ENCODE data around the gene RPS15A.

RPS15A gene

DNA sequence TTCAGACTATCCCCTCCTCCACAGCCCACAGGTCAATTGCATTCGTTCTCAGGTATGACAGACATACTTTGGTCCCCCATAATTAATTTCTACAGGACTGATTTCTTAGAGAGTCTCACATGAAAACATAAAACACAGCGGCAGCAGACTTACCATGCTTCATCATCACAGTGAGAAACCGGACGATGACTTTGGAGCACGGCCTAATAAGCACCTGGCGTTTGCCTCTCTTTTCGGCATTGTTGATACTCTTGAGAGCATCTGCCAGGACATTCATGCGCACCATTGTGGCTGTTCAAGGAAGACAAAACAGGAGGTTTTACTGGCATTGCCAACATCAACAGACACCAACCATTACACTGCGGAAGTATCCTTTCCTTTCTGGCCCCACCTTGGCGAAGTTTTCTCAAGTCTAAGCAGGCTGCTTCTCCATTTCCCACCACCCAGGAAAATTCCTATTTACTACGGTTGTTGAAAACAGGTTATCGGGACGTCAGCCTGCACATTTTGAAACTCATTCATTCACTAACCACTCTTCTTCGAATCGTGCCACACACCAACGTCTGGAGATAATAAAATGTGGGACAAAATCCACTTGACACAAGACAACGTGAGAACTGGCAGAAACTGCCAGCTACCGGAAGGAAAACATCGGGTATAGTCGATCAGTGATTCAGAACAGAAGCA lies 1.2 kb downstream of the RPS15A start:
- no peak overlapping the region for H4K12ac ChIP-seq (ENCODE audit: low read depth, low read length)
- no peak for DNase-seq
- no peak overlapping the region for H3K14ac ChIP-seq (ENCODE audit: low read length)
- no peak overlapping the region for H2AK5ac ChIP-seq (ENCODE audit: low read length)
- no peak overlapping the region for H4K8ac ChIP-seq (ENCODE audit: low read depth, low read length)
- no peak overlapping the region for H2BK5ac ChIP-seq (ENCODE audit: low read depth, low read length, poor library complexity)
- no peak overlapping the region for H4K91ac ChIP-seq (ENCODE audit: low read depth, low read length)
- no peaks in the 10 kb centered on the region for H3K27me3 ChIP-seq (ENCODE audit: insufficient read depth, low read length)
- no peak overlapping the region for H2BK12ac ChIP-seq (ENCODE audit: low read length)
- no peak overlapping the region for H2AFZ ChIP-seq (ENCODE audit: insufficient read depth, low read length, poor library complexity)
- peaks cover 4% of the 10 kb centered on the region for H3K79me1 ChIP-seq (ENCODE audit: low read length)
- H3K79me2 ChIP-seq (ENCODE audit: control insufficient read depth, insufficient read depth, low read length, poor library complexity): peaks cover 21% of the 10 kb centered on the region
- H3K36me3 ChIP-seq (ENCODE audit: control insufficient read depth in 1 of 2, insufficient read depth in 2 of 2, low read length in 2 of 2): peaks cover 30 to 62% of the 10 kb centered on the region in 2 experiments
- H3K9ac ChIP-seq (ENCODE audit: low read length): peak overlapping the region; percentile 100
- H3K4me2 ChIP-seq (ENCODE audit: low read length): peak overlapping the region; percentile 94
- H3K4me3 ChIP-seq (ENCODE audit: low read depth, low read length): peak overlapping the region; percentile 98
- no peaks in the 10 kb centered on the region for H3K9me3 ChIP-seq (ENCODE audit: insufficient read depth, low read depth, low read length)
- H3K18ac ChIP-seq (ENCODE audit: low read length): no peak overlapping the region
- H3K23ac ChIP-seq (ENCODE audit: low read length): no peak overlapping the region
- WGBS (ENCODE audit: extremely low coverage, insufficient coverage, insufficient read length): no CpG with 5 or more reads among the region's 20 CpGs
- H3K4ac ChIP-seq (ENCODE audit: low read depth, low read length): peak overlapping the region; percentile 98
- H2BK120ac ChIP-seq (ENCODE audit: insufficient read depth, low read length, poor library complexity): no peak overlapping the region
- H3K27ac ChIP-seq (ENCODE audit: low read depth, low read length): no peak overlapping the region
- H3K4me1 ChIP-seq (ENCODE audit: control insufficient read depth in 1 of 2, insufficient read depth in 2 of 2, low read length in 2 of 2): peaks cover 6 to 16% of the 10 kb centered on the region in 2 experiments

GRCh38 chr16:18784917-18785623 lies 5.1 kb downstream of the RPS15A start:
- Histone ChIP-seq H3K4me2 (ENCODE audit: low read length) (peak overlapping the region; percentile 22), H4K91ac (ENCODE audit: low read depth, low read length) (no peak overlapping the region), H3K79me2 (ENCODE audit: control insufficient read depth, insufficient read depth, low read length, poor library complexity) (peaks cover 20% of the 10 kb centered on the region), H3K4me1 (ENCODE audit: control insufficient read depth in 1 of 2, insufficient read depth in 2 of 2, low read length in 2 of 2) (peaks cover 6 to 16% of the 10 kb centered on the region in 2 experiments), H3K18ac (ENCODE audit: low read length) (no peak overlapping the region), H4K12ac (ENCODE audit: low read depth, low read length) (no peak overlapping the region), H3K27ac (ENCODE audit: low read depth, low read length) (no peak overlapping the region), H3K4me3 (ENCODE audit: low read depth, low read length) (no peak overlapping the region), H3K14ac (ENCODE audit: low read length) (no peak overlapping the region), H3K9ac (ENCODE audit: low read length) (peak overlapping the region; percentile 31), H2BK120ac (ENCODE audit: insufficient read depth, low read length, poor library complexity) (no peak overlapping the region), H3K4ac (ENCODE audit: low read depth, low read length) (no peak overlapping the region), H3K27me3 (ENCODE audit: insufficient read depth, low read length) (no peaks in the 10 kb centered on the region), H2AFZ (ENCODE audit: insufficient read depth, low read length, poor library complexity) (no peak overlapping the region), H2AK5ac (ENCODE audit: low read length) (no peak overlapping the region), H2BK12ac (ENCODE audit: low read length) (no peak overlapping the region), H3K9me3 (ENCODE audit: insufficient read depth, low read depth, low read length) (no peaks in the 10 kb centered on the region), H3K79me1 (ENCODE audit: low read length) (peaks cover 3% of the 10 kb centered on the region), H2BK5ac (ENCODE audit: low read depth, low read length, poor library complexity) (no peak overlapping the region), H3K23ac (ENCODE audit: low read length) (no peak overlapping the region), H3K36me3 (ENCODE audit: control insufficient read depth in 1 of 2, insufficient read depth in 2 of 2, low read length in 2 of 2) (peaks cover 33 to 59% of the 10 kb centered on the region in 2 experiments), H4K8ac (ENCODE audit: low read depth, low read length) (no peak overlapping the region)
- DNase-seq: no peak
- no CpG with 5 or more reads among the region's 8 CpGs for WGBS (ENCODE audit: extremely low coverage, insufficient coverage, insufficient read length)

GRCh38 chr16:18783430-18784341 lies 6.4 kb downstream of the RPS15A start:
- Histone ChIP-seq H3K14ac (ENCODE audit: low read length) (no peak overlapping the region), H2BK12ac (ENCODE audit: low read length) (no peak overlapping the region), H3K4me3 (ENCODE audit: low read depth, low read length) (no peak overlapping the region), H3K27me3 (ENCODE audit: insufficient read depth, low read length) (no peaks in the 10 kb centered on the region), H3K4me2 (ENCODE audit: low read length) (no peak overlapping the region), H2AFZ (ENCODE audit: insufficient read depth, low read length, poor library complexity) (no peak overlapping the region), H3K27ac (ENCODE audit: low read depth, low read length) (no peak overlapping the region), H3K9me3 (ENCODE audit: insufficient read depth, low read depth, low read length) (no peaks in the 10 kb centered on the region), H3K36me3 (ENCODE audit: control insufficient read depth in 1 of 2, insufficient read depth in 2 of 2, low read length in 2 of 2) (peaks cover 33 to 58% of the 10 kb centered on the region in 2 experiments), H2BK120ac (ENCODE audit: insufficient read depth, low read length, poor library complexity) (no peak overlapping the region), H3K9ac (ENCODE audit: low read length) (no peak overlapping the region), H2BK5ac (ENCODE audit: low read depth, low read length, poor library complexity) (no peak overlapping the region), H3K4ac (ENCODE audit: low read depth, low read length) (no peak overlapping the region), H3K18ac (ENCODE audit: low read length) (no peak overlapping the region), H4K91ac (ENCODE audit: low read depth, low read length) (no peak overlapping the region), H4K12ac (ENCODE audit: low read depth, low read length) (peak overlapping the region; percentile 80), H3K79me1 (ENCODE audit: low read length) (no peaks in the 10 kb centered on the region), H2AK5ac (ENCODE audit: low read length) (no peak overlapping the region), H4K8ac (ENCODE audit: low read depth, low read length) (no peak overlapping the region), H3K4me1 (ENCODE audit: control insufficient read depth in 1 of 2, insufficient read depth in 2 of 2, low read length in 2 of 2) (peaks cover 6 to 12% of the 10 kb centered on the region in 2 experiments), H3K23ac (ENCODE audit: low read length) (no peak overlapping the region), H3K79me2 (ENCODE audit: control insufficient read depth, insufficient read depth, low read length, poor library complexity) (peaks cover 7% of the 10 kb centered on the region)
- no peak for DNase-seq
- WGBS (ENCODE audit: extremely low coverage, insufficient coverage, insufficient read length): no CpG with 5 or more reads among the region's 17 CpGs

DNA sequence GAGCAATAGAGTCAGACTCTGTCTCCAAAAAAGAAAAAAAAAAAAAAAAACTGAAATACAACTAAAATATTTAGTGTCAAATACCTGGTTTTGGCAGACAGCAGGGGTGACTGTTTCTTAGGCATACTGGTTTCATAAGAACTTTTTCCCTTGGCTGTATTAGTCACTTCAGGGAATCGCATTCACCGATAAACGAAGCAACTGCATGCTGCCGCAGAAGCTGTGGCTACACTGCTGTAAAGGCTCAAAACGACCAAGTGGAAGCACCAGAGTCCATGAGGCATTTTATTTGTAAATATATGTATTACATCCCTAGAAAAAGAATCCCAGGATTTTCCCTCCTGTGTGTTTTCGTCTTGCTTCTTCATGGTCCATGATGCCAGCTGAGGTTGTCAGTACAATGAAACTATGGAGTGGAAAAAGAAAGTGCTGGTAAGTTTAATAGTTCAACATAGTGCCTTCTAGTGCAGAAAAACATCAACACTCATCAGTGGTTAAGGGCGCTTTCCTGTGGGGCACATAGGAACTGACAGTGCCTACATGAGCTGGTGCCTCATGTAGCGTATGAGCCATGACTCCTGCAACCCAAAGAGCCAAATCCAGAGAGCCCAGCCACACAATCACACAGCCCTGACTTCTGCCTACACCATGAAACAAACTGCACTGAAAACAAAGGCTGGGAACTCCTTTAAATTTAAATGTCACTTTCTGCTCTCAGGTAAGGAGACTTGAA lies 7.3 kb downstream of the RPS15A start:
- Histone ChIP-seq H2AFZ (ENCODE audit: insufficient read depth, low read length, poor library complexity) (no peak overlapping the region), H3K36me3 (ENCODE audit: control insufficient read depth in 1 of 2, insufficient read depth in 2 of 2, low read length in 2 of 2) (peaks cover 30 to 52% of the 10 kb centered on the region in 2 experiments), H2BK5ac (ENCODE audit: low read depth, low read length, poor library complexity) (no peak overlapping the region), H3K9me3 (ENCODE audit: insufficient read depth, low read depth, low read length) (no peaks in the 10 kb centered on the region), H3K79me2 (ENCODE audit: control insufficient read depth, insufficient read depth, low read length, poor library complexity) (peaks cover 4% of the 10 kb centered on the region), H3K23ac (ENCODE audit: low read length) (no peak overlapping the region), H3K27me3 (ENCODE audit: insufficient read depth, low read length) (no peaks in the 10 kb centered on the region), H3K4me2 (ENCODE audit: low read length) (no peak overlapping the region), H4K12ac (ENCODE audit: low read depth, low read length) (no peak overlapping the region), H3K9ac (ENCODE audit: low read length) (no peak overlapping the region), H3K4ac (ENCODE audit: low read depth, low read length) (no peak overlapping the region), H3K18ac (ENCODE audit: low read length) (no peak overlapping the region), H3K79me1 (ENCODE audit: low read length) (no peaks in the 10 kb centered on the region), H3K4me3 (ENCODE audit: low read depth, low read length) (no peak overlapping the region), H3K4me1 (ENCODE audit: control insufficient read depth in 1 of 2, insufficient read depth in 2 of 2, low read length in 2 of 2) (peaks cover 6 to 9% of the 10 kb centered on the region in 2 experiments), H2AK5ac (ENCODE audit: low read length) (no peak overlapping the region), H3K14ac (ENCODE audit: low read length) (no peak overlapping the region), H4K91ac (ENCODE audit: low read depth, low read length) (no peak overlapping the region), H4K8ac (ENCODE audit: low read depth, low read length) (no peak overlapping the region), H3K27ac (ENCODE audit: low read depth, low read length) (no peak overlapping the region), H2BK120ac (ENCODE audit: insufficient read depth, low read length, poor library complexity) (no peak overlapping the region), H2BK12ac (ENCODE audit: low read length) (no peak overlapping the region)
- no peak for DNase-seq
- WGBS (ENCODE audit: extremely low coverage, insufficient coverage, insufficient read length): no CpG with 5 or more reads among the region's 8 CpGs

All from trophoblast cell (in vitro differentiated cells and primary cell).